ENCODE data around the gene CALB2.

The CALB2 gene

GRCh38 chr16:71410146-71410545 is 51.6 kb downstream of the CALB2 start:
- no peak for DNase-seq (ENCODE audit: insufficient read length, low spot score)
- TF ChIP-seq, protein P1, sequence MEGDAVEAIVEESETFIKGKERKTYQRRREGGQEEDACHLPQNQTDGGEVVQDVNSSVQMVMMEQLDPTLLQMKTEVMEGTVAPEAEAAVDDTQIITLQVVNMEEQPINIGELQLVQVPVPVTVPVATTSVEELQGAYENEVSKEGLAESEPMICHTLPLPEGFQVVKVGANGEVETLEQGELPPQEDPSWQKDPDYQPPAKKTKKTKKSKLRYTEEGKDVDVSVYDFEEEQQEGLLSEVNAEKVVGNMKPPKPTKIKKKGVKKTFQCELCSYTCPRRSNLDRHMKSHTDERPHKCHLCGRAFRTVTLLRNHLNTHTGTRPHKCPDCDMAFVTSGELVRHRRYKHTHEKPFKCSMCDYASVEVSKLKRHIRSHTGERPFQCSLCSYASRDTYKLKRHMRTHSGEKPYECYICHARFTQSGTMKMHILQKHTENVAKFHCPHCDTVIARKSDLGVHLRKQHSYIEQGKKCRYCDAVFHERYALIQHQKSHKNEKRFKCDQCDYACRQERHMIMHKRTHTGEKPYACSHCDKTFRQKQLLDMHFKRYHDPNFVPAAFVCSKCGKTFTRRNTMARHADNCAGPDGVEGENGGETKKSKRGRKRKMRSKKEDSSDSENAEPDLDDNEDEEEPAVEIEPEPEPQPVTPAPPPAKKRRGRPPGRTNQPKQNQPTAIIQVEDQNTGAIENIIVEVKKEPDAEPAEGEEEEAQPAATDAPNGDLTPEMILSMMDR (IDR thresholded peaks at IDR 0.05; ENCODE audit: insufficient read depth, missing control alignments), result no peak
- no peak for FAIRE-seq

DNA sequence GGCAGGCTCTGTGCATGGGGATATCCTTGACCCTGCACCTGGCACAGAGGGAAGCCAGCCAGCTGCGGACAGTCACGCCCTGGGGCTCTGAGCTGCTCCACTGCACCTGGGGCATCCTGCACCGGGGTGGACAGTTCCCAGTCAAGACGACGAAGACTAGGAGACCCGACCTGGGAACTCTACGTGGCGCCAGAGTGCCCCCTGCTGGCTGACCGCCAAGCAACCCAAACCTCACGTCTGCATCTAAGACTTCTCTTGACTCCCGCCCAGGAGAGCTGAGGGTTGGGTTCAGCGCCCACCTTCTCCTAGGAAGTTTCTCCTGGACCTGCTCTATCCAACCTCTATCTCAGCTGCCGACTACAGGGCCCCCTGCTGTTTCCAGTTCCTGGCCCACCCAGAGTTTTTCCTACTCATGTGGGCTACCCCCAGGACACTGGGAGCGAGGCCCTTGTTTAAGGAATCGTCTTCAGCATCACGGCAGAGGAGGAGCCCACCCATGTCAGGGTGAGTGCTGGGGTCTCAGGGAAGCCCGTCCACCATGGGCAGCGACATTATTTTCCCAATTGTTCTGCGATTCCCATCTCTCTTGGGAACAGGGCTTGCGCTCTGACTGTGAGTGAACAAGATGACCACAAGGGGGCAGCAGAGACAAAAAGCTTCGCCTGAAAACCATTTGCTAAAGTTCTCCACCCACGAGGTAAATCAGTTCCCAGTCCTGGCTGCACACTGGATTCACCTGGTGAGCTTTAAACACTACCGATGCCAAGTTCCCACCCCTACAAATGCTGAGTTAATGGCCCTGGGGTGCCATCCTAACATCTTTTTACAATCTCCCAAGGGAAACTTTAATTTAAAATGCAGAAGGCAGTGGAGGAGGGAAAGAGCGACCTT is 54.0 kb downstream of the CALB2 start:
- no peak for FAIRE-seq
- peak; percentile 46 for DNase-seq (ENCODE audit: insufficient read length, low spot score)
- TF ChIP-seq, protein P1 (IDR thresholded peaks at IDR 0.05; ENCODE audit: insufficient read depth, missing control alignments), result peak; percentile 79

DNA sequence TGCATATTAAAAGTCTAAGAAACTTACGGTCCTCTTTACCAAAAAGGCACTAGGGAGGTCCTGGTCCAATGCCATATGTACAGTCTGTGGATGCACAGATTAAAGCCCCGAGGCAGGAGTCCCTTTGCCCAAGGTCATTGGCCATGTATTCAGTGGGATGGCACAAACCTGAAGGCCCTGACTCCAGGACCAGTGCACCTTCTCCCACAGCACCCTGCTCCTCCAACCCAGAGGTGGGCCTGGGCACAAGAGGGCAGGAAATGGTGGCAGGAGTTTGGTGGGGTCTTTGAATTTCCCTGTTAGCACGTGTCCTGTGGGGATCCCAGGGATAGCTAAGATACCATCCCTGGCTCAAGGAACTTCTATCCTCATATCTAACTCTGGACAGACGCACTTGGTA is 54.8 kb downstream of the CALB2 start:
- TF ChIP-seq, protein P1 (IDR thresholded peaks at IDR 0.05; ENCODE audit: insufficient read depth, missing control alignments), result no peak
- no peak for FAIRE-seq
- no peak for DNase-seq (ENCODE audit: insufficient read length, low spot score)

DNA sequence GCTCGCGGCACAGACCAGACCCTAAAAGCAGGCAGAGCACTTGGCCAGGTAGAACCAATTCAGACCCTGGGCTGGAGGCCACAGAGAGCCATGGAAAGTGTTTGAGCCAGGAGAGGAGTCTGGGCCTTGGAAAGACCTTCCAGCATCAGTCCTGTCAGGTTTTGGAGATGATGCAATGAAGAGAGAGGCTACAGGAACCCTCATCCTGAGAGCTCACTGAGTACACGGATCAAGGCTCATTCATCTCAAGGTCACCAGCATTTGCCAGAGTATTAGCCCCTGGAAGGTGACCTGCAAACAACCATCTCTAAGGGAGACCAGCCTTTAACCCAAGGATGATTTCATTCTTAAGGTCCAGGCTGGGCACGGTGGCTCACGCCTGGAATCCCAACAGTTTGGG is 55.5 kb downstream of the CALB2 start:
- FAIRE-seq, result no peak
- DNase-seq (ENCODE audit: insufficient read length, low spot score), result no peak
- TF ChIP-seq, protein P1 (IDR thresholded peaks at IDR 0.05; ENCODE audit: insufficient read depth, missing control alignments), result no peak

GRCh38 chr16:71421911-71422310 is 63.4 kb downstream of the CALB2 start:
- DNase-seq (ENCODE audit: insufficient read length, low spot score) (no peak), FAIRE-seq (no peak)
- TF ChIP-seq, protein P1 (IDR thresholded peaks at IDR 0.05; ENCODE audit: insufficient read depth, missing control alignments), result peak; percentile 34

GRCh38 chr16:71423016-71423415 is 64.5 kb downstream of the CALB2 start:
- DNase-seq (ENCODE audit: insufficient read length, low spot score) (no peak), FAIRE-seq (no peak)
- TF ChIP-seq, protein P1 (IDR thresholded peaks at IDR 0.05; ENCODE audit: insufficient read depth, missing control alignments), result no peak

DNA sequence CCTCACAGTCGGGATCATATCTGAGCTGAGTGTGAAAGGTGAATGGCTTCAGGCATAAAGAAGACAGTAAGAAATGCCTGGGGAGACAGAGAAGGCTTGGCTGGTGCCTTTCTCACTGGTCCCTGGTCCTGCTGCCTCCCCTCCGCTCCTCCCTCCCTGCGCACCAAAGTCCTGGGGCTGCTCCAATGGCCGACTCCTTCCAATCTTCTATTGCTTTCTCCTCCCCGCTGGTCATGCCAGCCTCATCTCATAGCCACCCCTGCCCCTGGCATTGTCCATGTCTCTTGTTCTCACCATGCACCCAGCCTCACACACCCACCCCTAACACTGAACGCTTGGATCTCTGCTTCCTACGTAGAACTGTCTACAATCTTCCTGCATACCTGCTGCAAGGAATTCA is 65.3 kb downstream of the CALB2 start:
- FAIRE-seq, result no peak
- DNase-seq (ENCODE audit: insufficient read length, low spot score), result no peak
- TF ChIP-seq, protein P1 (IDR thresholded peaks at IDR 0.05; ENCODE audit: insufficient read depth, missing control alignments), result no peak
